NCI-H1436 treated with DMSO at 0.1 percent for 48 hours (cell line): Measurements from ENCODE around the gene STARD10.
A peak's percentile ranks its signal among the peaks of the same experiment; 100 is the strongest.
"Not testable (repeated sequence)": the region's sequence is repeated elsewhere in the genome, so short reads cannot be mapped to it uniquely, and the experiment has no call there.

Source experiments
- DNase-seq: peaks from one replicate; lab custom pipeline; 2025; lab: John Stamatoyannopoulos, UW

Gene STARD10, protein sequence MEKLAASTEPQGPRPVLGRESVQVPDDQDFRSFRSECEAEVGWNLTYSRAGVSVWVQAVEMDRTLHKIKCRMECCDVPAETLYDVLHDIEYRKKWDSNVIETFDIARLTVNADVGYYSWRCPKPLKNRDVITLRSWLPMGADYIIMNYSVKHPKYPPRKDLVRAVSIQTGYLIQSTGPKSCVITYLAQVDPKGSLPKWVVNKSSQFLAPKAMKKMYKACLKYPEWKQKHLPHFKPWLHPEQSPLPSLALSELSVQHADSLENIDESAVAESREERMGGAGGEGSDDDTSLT

DNA sequence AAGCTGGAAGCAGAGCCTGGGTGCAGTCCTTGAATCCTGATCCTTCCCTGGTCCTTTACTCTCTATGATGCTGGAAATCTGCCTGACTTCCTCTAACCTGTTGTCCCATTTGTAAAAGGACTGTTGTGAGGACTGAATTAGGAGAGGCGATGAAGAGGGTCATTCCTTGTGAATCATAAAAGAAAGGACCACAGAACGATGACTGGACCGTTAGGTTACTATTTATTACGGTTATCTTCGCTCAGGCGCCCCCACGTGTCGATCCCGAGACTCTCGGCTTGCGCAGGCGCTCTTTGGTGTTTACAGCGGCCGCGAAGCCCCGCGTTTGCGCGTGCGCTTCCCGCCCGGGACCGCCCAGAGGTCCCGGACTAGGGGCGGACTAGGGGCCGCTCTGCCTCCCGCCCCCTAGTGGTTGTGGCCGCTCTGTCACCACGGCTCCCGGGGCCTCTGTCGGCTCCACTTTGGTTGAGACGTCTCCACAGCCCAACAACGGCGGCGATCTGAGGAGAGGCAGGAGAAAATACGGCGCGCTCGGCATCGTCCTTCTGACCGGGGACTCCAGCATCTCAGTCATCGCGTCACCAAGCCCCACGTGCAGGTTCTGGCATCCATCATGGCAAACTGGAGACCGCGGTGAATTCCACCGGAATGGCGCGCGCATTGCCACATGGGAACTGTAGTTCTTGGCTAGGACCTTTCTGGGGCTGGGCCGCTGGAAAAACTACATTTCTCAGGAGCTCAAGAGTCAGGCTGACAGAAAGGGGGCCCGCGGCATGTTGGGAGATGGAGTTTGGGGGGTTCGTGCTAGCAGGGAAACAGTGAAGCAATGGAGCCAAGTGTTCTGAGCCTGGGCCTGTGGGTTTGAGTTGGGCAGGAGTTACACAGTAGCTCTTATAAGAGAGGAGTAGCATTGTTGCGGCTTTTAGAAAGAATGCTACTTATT, at the start of gene STARD10:
STARD10 (minus strand) TSS at position 623 of the 943 bp plus-strand sequence. CDS start 12,866 bp downstream, outside the sequence.
- DNase-seq, result peak; percentile 77

DNA sequence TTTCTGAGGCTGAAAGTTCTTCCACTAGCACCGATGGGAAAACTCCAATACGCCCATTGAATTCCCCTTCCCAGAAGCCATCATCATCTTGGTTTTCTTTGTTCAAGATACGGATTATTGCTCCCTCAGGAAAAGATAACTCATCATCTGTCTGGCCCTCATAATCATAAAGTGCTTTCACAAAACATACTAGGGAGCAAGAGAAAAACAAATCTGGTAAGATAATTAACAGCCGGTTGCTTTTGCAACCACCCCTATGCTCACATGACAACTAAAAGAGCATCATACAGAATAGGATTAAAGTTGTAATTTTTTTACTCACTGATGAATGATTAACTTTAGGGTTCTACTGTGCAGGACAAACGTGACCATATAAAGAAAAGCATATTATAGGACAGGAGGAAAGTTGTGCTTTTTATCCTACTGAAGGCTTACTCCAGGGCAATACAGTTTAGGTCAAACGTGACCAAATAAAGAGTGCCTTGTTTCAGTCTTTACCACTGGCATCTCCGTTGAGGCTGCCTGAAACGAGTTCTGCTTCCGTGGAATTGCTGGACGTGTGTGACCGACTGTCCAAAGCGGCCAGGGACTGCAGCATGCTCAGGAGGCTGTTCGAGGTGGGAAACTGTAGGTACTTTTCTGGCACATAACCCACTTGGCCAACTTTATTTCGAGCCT, 48.9 kb upstream of the STARD10 start:
- DNase-seq, result no peak

DNA sequence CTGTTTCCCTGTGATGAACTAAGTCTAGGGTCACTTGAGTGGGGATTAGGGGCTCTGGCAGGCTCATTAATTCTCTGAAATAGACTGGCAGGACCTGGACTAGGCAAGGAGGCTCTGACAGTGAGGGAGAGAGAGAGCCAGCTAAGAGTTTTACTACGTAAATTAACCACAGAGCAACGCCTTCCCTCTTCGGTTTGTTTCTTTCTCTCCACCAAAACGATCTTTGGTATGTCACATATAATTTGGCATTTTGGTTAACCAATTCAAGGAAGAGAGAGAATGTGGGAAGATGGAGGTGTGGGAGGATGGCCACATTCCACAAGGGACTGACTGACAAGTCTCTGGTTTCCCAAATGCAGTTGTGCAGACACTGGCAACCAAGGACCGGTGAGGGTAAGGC, 48.3 kb upstream of the STARD10 start:
- DNase-seq, result no peak

DNA sequence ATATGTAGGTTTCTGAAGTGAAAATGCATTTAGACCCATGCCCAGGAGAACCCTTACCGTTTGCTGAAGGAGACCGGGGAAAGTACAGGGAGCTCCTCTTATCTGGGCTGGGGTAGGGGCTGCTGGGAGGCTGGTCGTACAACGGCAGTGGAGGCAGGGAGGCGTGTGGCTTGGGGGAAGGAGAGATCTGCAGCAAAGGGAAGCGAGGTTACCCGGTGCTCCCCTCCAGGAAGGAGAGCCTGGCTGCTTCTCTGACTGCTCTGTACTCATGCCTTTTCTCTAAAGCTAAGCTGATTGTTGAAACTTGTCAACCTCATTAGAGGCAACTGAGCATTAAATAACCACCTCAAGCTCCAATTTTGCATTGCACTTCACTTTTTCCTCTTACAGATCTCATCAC, 47.5 kb upstream of the STARD10 start:
- DNase-seq, result no peak

DNA sequence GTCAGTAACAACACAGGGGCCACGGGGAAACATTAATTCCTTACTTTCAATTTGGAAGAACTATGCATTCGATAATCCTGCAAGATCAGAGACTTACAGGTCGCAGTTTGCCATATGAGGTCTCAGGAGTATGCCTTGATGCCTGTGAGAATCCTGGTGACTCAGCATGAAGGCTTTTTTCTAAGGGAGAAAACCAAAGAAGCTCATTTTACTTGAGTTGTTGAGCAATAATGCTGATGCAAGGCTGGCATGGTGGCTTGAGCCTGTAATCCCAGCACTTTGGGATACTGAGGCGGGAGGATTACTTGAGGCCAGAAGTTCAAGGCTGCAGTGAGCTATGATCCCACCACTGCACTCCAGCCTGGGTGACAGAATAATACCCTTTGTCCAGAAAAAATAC, 46.9 kb upstream of the STARD10 start:
- DNase-seq, result no peak

DNA sequence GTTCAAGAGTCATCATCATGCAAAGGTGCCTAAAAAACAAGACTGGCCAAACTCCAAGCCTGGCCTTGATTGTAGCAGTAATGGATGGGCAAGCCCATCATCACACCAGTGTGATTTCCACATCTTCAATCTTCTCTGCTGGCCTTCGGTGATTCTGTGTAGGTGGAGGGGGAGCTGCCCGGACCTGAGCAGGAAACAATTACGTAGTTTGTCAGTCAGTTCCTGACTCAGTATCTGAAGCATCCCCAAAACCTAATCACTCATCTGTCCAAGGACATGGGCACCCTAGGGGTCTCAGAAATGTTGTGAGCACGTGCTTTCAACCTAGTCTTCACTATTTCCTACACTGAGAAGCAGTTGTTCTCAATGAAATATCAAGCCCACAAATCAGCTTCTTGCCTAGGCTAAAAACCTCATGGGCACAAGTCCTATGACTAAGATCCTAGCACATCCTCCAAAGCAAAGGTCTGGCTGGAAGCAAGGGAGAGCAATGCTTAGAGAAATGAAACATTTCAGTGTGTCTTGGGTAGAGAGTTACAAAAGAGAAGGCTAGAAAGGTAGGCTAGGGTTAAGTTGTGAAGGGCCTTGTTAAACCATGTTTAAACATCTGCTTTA, 45.0 kb upstream of the STARD10 start:
- DNase-seq, result no peak

DNA sequence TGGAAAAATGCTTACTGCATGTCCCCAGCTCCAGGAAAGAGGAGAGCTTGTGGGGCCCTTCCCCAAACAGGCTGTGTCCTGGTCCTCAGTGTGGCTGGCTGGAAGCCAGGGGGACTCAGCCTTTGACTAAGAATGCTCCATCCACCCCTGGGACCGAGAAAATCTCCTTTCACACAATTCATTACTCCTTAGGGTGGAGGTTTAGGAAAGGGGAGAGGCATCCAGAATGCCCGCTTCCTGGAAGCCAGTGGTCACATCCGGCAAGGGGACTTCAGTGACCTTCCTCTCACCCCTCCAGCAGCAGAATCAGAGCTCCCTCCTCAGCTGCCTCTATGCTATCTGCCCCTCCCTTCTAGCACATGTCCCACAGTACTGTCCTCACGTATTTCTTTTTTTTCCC, 42.3 kb upstream of the STARD10 start:
- DNase-seq, result no peak

DNA sequence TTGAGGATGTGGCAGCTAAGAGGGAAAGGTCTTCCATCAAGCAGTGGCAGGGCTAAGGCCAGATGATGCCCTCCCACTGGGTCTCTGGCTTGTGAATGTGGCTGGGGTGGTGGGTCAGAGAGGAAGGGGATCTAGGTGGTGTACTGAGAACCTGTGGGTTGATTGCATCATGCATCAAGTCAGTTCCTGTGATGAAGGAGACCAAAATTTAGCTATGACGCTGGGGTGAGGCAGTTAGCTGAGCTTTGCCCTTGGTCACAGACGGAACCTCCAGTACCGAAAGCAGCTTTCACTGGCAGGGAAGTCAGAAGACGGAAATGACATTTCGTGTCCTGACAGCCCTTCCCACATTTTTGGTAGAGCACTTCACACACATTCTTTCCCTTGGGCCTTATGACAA, 41.1 kb upstream of the STARD10 start:
- DNase-seq, result no peak

DNA sequence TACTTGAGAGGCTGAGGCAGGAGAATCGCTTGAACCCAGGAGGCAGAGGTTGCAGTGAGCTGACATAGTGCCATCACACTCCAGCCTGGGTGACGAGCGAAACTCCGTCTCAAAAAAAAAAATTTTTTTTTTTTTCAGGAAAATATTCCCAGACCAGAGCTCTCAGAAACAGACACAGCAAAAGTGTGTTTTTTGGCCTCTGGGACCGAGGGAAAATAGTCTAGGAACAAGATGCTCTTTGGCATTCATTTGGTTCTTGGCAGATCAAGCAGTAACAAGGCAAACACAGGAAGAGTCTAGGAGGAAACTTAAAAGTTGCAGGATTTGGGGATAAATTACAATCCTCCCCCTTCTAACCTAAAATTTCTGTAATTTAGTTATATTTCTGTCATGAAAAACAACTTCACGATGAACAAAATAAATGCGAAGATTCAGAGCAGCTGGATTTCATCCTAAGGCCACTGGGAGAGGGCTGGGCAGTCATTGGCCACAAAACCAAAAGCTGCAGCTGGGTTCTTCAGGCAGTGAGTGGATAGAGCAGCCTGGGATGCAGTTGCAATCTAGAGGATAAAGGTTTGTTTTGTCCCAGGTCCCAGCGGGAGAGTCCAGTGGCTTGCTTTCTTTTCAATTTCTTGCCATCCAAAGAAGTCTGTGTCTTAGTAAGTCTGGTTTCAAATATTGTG, 40.1 kb upstream of the STARD10 start:
- no peak for DNase-seq

DNA sequence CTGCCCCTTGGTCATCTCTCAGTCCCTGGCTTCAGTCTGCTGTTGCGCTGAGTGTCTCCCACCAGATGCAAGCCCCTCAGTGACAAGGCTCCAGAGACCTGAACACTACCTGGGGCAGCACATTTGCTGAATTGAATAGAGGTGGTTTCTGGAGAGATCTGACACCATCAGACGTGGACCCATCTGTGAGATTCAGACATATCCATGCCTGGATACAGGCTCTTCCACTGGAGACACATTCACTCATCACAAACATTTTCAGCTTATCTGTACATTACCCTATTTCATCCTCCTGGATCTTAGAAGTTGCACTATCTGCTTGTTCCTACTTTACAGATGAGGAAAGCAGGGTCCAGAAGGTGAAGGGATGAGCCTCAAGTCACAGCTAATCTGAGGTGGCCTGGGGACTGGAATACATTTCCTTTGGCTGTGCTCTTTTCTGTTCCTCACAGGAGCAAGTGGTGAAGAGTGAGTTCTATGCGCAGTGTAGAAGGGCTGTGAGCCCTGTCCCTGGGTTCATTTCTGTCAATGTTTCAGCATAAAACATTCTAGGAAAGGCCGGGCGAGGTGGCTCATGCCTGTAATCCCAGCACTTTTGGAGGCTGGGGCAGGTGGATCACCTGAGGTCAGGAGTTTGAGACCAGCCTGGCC, 39.4 kb upstream of the STARD10 start:
- DNase-seq, result no peak

DNA sequence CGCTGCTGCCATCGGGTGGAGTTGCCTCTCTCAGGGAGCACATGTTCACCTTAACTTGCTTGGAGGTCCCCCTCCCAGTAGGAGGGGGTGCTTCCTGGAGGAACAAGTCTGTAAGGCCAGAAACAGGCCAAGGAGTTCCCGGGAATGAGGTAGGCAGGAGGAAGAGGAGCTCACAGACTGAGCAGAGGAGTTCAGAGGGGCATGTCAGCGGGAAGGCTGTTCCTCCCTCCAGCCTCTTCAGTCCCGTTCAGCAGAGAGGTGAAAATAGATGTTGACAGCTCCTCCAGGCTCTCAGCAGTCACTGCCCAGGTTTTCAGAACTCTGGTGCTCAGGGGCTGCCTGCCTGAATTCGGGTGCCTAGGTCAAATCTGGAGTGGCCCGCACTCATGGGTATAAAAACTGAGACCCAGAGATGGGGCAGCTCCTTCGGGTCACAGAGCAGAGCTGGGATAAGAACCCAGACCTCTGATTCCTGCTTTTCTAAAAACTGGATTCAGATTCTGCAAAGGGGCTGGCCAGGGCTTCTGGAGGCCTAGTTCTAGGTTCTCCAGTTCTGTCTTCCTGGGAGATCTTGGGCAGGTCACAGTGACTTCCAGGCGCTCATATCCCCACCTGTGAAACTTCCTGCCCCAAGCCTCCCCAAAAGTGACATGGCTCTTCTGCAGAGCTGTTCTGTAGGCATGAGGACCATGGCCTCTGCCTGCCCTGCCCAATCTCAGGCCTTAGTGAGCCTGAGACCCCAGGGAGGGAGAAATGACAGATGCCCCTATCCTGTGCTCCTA, 38.6 kb upstream of the STARD10 start:
- DNase-seq, result no peak

DNA sequence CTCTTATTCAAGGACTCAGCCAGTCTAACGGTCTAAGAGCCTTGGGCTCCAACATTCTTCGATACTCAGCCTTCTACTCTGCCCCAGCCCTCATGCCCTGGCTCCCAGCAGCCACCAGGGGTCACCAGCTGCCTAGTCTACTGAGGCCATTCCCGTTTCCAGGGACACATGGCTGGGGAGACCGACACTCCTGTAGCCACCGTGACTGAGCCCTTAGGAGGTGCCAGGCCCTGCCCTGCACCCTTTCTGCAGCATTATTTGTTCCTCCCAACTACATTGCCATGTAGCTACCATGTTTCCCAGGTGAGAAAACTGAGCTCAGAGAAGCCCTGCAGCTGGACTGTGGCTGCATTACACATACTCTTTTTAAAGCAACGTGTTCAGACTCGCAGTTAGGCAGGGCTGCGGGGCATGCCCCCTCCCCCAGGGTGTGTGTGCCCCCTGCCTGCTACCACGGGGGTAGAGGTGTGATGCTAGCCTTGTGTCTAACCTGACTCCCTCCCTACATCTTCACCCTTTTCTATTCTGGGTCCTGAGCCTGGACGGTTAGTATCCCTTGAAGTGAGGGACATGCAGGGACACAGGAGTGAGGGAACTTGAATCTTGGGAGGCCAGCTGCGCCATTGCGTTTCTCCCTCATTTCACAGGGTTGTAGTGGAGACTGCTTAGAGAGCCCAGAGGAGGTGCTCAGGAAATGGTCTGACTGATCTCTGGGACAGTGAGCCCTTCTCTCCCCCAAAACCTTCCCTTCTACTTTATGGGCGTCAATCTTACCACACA, 37.9 kb upstream of the STARD10 start:
- DNase-seq, result peak; percentile 23

DNA sequence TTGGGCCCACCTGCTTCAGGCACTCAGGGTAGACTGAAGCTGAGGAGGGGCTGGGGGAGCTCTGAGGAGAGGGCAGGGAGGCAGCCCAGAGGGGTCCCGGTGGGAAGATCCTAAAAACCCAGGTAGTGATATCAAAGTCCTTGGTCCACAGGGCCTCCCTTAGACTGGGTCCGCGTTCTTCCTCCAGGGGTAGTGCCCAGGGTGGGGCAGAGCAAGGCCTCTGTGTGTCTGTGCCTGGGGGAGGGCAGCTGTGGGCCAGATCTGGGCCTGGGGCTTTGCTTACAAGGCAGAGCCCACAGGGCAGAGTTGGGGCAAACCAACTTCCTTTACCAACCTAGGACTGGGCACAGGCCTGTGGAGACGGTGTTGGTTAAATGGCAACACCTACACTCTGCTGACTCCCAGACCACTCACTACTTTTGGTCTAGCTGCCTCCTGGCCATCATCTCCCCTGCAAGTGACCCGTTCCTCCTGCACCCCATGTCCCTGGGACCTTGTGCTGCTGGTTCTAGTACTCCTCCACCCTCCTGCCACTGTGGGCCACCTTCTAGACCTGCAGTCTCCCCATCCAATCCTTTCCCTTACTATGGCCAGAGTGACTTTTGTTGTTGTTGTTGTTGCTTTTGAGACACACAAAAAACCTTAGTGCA, 36.2 kb upstream of the STARD10 start:
- no peak for DNase-seq

DNA sequence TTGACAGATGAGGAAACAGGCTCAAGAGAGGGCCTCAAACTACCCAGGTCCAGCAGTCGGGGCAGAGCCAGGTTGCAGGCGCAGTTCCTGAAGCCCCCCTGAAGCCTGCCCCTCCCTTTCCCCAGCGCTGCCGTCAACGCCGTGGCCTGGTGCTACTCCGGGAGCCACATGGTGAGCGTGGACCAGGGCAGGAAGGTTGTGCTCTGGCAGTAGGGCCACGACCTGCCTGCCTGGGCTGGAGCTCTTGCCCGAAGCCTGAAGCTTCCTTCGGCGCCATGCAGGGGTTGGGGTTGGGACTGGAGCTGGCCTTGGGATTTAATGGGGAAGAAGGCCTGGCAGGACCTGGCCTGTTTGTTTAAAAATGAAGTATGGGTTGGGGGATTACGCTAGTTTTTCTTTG, 35.3 kb upstream of the STARD10 start:
- DNase-seq, result no peak

DNA sequence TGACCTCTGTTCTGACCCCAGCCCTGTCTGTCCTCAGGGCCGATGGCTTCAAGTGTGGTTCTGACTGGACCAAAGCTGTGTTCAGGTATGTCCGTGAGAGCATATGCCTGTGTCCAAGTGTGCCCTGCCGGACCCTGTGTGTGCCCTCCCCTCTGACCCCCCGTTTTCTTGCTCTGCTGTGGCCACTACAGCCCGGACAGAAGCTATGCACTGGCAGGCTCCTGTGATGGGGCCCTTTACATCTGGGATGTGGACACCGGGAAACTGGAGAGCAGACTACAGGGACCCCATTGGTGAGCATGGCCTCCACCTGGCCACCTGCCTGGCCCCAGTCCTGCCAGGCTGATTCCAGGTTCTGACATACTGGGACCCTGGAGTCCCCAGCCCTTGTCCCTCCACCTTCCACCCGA, 34.9 kb upstream of the STARD10 start:
- no peak for DNase-seq

DNA sequence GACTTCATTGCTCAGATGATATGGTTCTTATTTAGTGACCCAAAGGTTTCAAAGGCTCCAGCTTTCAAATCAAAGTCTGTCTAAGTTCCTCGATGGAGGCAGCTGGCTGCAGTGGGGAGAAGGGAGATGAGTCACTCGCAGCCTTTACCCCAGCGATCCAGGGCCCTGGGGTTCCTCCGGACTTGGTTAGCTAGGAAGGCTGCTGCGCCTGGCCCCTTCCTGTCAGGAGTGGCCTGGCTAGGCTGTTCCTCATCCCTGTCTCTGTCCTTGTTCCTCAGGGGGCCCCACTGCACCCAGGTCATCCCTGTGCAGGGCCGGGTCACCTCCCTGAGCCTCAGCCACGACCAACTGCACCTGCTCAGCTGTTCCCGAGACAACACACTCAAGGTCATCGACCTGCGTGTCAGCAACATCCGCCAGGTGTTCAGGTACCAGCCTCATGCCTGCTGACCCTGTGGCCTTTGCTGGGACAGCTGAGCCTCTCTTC, 34.3 kb upstream of the STARD10 start:
- no peak for DNase-seq

DNA sequence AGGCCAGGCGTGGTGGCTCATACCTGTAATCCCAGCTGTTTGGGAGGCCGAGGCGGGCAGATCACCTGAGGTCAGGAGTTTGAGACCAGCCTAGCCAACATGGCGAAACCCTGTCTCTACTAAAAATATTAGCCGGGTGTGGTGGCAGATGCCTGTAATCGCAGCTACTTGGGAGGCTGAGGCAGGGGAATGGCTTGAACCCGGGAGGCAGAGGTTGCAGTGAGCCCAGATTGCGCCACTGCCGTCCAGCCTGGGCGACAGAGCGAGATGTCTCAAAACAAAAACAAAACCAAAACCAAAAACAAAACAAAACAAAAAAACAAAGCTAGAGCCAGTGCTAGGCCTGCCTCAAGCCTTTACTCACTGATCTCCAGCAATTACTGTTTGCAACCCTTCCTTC, 33.8 kb upstream of the STARD10 start:
- not testable (repeated sequence) for DNase-seq

DNA sequence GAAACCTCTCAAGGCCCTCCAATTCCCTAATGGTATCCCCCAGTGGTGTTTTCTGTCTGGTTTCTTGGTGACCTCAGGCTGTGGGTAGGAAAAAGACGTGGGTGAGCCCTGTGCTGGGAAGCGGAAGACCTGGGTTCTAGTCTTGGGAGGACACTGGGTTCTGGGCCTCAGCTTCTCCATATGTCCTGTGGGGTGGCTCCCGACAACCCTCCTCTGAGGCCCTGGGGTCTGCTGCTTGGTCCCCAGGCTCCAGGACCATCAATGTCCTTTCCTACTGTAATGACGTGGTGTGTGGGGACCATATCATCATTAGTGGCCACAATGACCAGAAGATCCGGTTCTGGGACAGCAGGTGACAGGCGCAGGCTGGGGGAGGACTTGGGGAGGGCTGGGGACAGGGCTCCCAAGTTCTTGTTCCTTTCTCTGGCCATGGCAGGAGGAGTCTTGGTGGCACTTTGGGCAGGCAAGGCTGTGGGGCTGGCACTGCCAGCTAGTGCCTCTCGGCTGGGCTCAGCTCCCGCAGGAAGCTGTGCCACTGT, 33.2 kb upstream of the STARD10 start:
- DNase-seq, result no peak
